NB4 (cell line): ENCODE data around the gene AFAP1.

Experiments used
- MYC ChIP-seq: IDR thresholded peaks from 2 replicates; pipeline ENCODE4 v1.6.1; 2011; ENCODE audit warnings: low read depth, low read length
- POLR2A ChIP-seq: IDR thresholded peaks from 2 replicates; pipeline ENCODE4 v1.6.1; 2011; ENCODE audit warnings: mild to moderate bottlenecking; ENCODE audit not compliant: insufficient read length; ENCODE audit errors: extremely low read depth
- TF ChIP-seq, protein P1 (sequence below): IDR thresholded peaks from one replicate; pipeline ENCODE4 v1.5.1; 2012; ENCODE audit warnings: low read depth, low read length

DNA sequence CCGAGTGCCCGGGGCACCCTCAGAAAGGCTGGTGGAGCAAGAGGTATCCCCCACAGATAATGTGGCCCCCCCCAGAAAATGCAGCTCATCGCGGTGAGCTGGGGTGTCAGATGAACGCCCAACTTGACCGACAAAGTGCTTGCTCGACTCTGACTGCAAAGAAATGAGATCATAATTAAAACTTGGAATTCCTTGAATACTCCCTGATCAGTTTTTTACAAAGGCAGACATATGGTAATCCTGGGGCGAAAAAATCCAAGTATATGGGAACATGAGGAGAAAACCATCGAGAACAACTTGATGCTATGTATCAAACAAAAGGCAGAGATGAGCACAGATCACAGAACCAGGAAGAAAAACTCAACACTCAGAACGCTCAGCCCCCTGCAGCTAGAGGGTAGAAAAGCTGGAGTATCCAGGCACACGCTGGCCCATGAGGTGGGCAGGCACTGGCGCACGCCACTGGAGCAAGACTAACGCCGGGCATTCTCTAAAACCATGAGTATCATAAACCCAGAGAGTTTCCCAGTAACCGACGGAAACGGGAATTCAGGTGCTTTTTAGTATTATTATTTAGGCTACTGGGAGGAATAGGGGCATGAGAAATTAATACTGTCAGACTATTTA lies 127.3 kb downstream of the AFAP1 start:
- TF ChIP-seq, protein P1, sequence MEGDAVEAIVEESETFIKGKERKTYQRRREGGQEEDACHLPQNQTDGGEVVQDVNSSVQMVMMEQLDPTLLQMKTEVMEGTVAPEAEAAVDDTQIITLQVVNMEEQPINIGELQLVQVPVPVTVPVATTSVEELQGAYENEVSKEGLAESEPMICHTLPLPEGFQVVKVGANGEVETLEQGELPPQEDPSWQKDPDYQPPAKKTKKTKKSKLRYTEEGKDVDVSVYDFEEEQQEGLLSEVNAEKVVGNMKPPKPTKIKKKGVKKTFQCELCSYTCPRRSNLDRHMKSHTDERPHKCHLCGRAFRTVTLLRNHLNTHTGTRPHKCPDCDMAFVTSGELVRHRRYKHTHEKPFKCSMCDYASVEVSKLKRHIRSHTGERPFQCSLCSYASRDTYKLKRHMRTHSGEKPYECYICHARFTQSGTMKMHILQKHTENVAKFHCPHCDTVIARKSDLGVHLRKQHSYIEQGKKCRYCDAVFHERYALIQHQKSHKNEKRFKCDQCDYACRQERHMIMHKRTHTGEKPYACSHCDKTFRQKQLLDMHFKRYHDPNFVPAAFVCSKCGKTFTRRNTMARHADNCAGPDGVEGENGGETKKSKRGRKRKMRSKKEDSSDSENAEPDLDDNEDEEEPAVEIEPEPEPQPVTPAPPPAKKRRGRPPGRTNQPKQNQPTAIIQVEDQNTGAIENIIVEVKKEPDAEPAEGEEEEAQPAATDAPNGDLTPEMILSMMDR: no peak
- TF ChIP-seq MYC (no peak), POLR2A (no peak)
